HepG2 (cell line): Measurements from ENCODE around the gene UPB1. TPM values are rescaled to one million over a fixed set of nuclear protein-coding genes. Genes with fewer than 3 reads are reported as not detected.

Experiments
- ATAC-seq: fragments of 200-7000 bp; cut with Tn5 transposase; 3 replicates; pipeline ENCODE4 v1.9.1; 2020; ENCODE audit warnings: mild to moderate bottlenecking, moderate library complexity
- BruUV-seq: library from RNA; stranded (reverse); fragments of 400-500 nt; replicated peaks from 2 replicates; lab custom pipeline; 2021; lab: Mats Ljungman, UMichigan
- CTCF ChIA-PET: fragments of 300-600 bp; formaldehyde crosslinking; extraction: SDS; loops from one replicate; lab custom pipeline; 2021; ENCODE audit warnings: low total read pairs, inconsistent platforms, low intra/inter-chr PET ratio; lab: Yijun Ruan, JAX
- POLR2A ChIA-PET: fragments of 350-600 bp; sonication (Branson Sonifier 250); formaldehyde crosslinking; loops from one replicate; lab custom pipeline; 2020; ENCODE audit warnings: antibody characterized with exemption, inconsistent platforms; lab: Yijun Ruan, JAX
- DNase-seq: peaks from one replicate; pipeline ENCODE4 v3.0.0-alpha.2; 2015; ENCODE audit warnings: low spot score
- FAIRE-seq: peaks from 3 replicates; lab custom pipeline; 2011; peaks lifted over from hg19 to GRCh38; lab: Jason Lieb, UNC
- H2AFZ ChIP-seq: one replicate; pipeline ENCODE4 v1.6.1; 2011; ENCODE audit warnings: low read length, inconsistent platforms
- H3K27ac ChIP-seq: fragments of 300-600 bp; 3 replicates; pipeline ENCODE4 v1.8.0; 2011; ENCODE audit warnings: mixed run types, mild to moderate bottlenecking, mixed read lengths, low read length, inconsistent platforms; ENCODE audit not compliant: insufficient read depth; ENCODE audit errors: extremely low read length
- H3K27me3 ChIP-seq, 2 experiments: fragments of 200-600 bp in 1 of 2; 2 replicates in 1 of 2; 3 replicates in 1 of 2; pipeline versions ENCODE4 v1.6.0 to v1.8.0; 2011; ENCODE audit warnings: low read length in 2 of 2, mild to moderate bottlenecking in 2 of 2, moderate library complexity in 2 of 2, inconsistent platforms in 1 of 2; ENCODE audit not compliant: insufficient read depth in 2 of 2, control insufficient read depth in 1 of 2
- H3K36me3 ChIP-seq, 2 experiments: fragments of 200-600 bp in 1 of 2; replicated peaks in 1 of 2; 2 replicates in 1 of 2; 3 replicates in 1 of 2; pipeline versions ENCODE4 v1.5.1 to v1.8.0; 2011; ENCODE audit warnings: low read length in 2 of 2, inconsistent platforms in 1 of 2; ENCODE audit not compliant: insufficient read depth in 2 of 2, control insufficient read depth in 1 of 2
- H3K4me1 ChIP-seq: 2 replicates; pipeline ENCODE4 v1.5.1; 2012; ENCODE audit warnings: low read length, inconsistent platforms; ENCODE audit not compliant: insufficient read depth
- H3K4me2 ChIP-seq: 2 replicates; pipeline ENCODE4 v1.6.0; 2011; ENCODE audit warnings: low read depth, low read length, inconsistent platforms
- H3K4me3 ChIP-seq, 3 experiments: fragments of 200-600 bp in 1 of 3; sonication (generic), shearing (Covaris generic) in 1 of 3; replicated peaks in 1 of 3; 2 replicates each; pipeline ENCODE4 v1.5.1; 2011 to 2016; ENCODE audit warnings: low read length in 3 of 3, inconsistent platforms in 2 of 3, low read depth in 2 of 3, mild to moderate bottlenecking in 2 of 3, control low read depth in 1 of 3, mixed read lengths in 1 of 3; ENCODE audit not compliant: insufficient read depth in 1 of 3
- H3K79me2 ChIP-seq: one replicate; pipeline ENCODE4 v1.6.1; 2011; ENCODE audit warnings: low read length, inconsistent platforms; ENCODE audit not compliant: insufficient read depth
- H3K9ac ChIP-seq: 2 replicates; pipeline ENCODE4 v1.6.0; 2011; ENCODE audit warnings: mild to moderate bottlenecking, low read depth, low read length, inconsistent platforms; ENCODE audit not compliant: insufficient read depth
- H3K9me3 ChIP-seq: 2 replicates; pipeline ENCODE4 v1.5.1; 2012; ENCODE audit warnings: mild to moderate bottlenecking, low read length
- H4K20me1 ChIP-seq: 2 replicates; pipeline ENCODE4 v1.6.0; 2011; ENCODE audit warnings: inconsistent platforms, mild to moderate bottlenecking, low read length, moderate library complexity; ENCODE audit not compliant: insufficient read depth
- BORCS8-MEF2B ChIP-seq: sonication (generic); formaldehyde crosslinking; IDR thresholded peaks from 2 replicates; pipeline ENCODE4 v1.8.0; 2022; ENCODE audit warnings: mild to moderate bottlenecking, missing genetic modification reagents
- HNRNPK ChIP-seq: fragments of 200-400 bp; formaldehyde crosslinking; IDR thresholded peaks from 2 replicates; pipeline ENCODE4 v1.6.1; 2018; ENCODE audit warnings: low read length, low read depth, moderate library complexity, mild to moderate bottlenecking; ENCODE audit not compliant: poor library complexity, severe bottlenecking
- SIN3A ChIP-seq: IDR thresholded peaks from 2 replicates; pipeline ENCODE4 v1.6.1; 2011; ENCODE audit warnings: low read depth, mild to moderate bottlenecking, control low read depth, low read length, borderline replicate concordance
- SMC3 ChIP-seq: IDR thresholded peaks from 2 replicates; pipeline ENCODE4 v1.6.1; 2011; ENCODE audit warnings: low read length, improper control_type of control experiment
- TGIF2 ChIP-seq: IDR thresholded peaks from 2 replicates; pipeline ENCODE4 v1.6.1; 2016; ENCODE audit warnings: control low read depth, missing compliant biosample characterization
- ZBTB2 ChIP-seq: sonication (generic); formaldehyde crosslinking; IDR thresholded peaks from 2 replicates; pipeline ENCODE4 v1.8.0; 2022; ENCODE audit warnings: low read depth, missing genetic modification reagents
- ZNF629 ChIP-seq: sonication (generic); formaldehyde crosslinking; conservative IDR thresholded peaks from 2 replicates; pipeline ENCODE4 v1.5.0; 2020; ENCODE audit warnings: missing genetic modification reagents
- WGBS: methylation state at CpG from one replicate; pipeline ENCODE4 v1.1.6; 2017; ENCODE audit warnings: low lambda C conversion rate; 5-methylcytosine and 5-hydroxymethylcytosine counted together
- in situ Hi-C: cut with HindIII; loops from 2 replicates; pipeline ENCODE4 v1.10.0; 2017; ENCODE audit warnings: low pct_unique_long_range_greater_than_20kb; ENCODE audit not compliant: extremely low pct_ligation_motif_present
- intact Hi-C: fragments of 100-400 bp; cut with micrococcal nuclease; formaldehyde crosslinking; loops from one replicate; pipeline ENCODE4 v1.10.0; 2022; ENCODE audit not compliant: unreplicated experiment
- polyA plus RNA-seq, 8 experiments: library from polyadenylated mRNA; depleted of rRNA in 3 of 8; stranded (reverse) in 7 of 8; unstranded in 1 of 8; fragments of >200 nt; fragmentation: Illumina TruSeq in 4 of 8; extraction: Trizol in 4 of 8; gene quantifications; 2 replicates each; pipeline versions ENCODE4 v1.2.1 to v1.2.3, GENCODE V29; 2011 to 2016; ENCODE audit warnings: low read depth in 4 of 8, missing spikeins in 1 of 8, mixed read lengths in 1 of 8; ENCODE audit not compliant: insufficient read depth in 1 of 8
- total RNA-seq, 5 experiments: library from RNA; depleted of rRNA; stranded (reverse); fragments of >200 nt; fragmentation: Illumina TruSeq; extraction: Trizol; gene quantifications; 2 replicates each; pipeline ENCODE4 v1.2.3, GENCODE V29; 2016; ENCODE audit warnings: low read depth in 1 of 5

The UPB1 gene
- total and polyA plus RNA-seq, 2 of the 13 experiments (the other 11 are each of a cell fraction or from before 2014, with no cell fraction given): 0.38 to 1.2 TPM

DNA sequence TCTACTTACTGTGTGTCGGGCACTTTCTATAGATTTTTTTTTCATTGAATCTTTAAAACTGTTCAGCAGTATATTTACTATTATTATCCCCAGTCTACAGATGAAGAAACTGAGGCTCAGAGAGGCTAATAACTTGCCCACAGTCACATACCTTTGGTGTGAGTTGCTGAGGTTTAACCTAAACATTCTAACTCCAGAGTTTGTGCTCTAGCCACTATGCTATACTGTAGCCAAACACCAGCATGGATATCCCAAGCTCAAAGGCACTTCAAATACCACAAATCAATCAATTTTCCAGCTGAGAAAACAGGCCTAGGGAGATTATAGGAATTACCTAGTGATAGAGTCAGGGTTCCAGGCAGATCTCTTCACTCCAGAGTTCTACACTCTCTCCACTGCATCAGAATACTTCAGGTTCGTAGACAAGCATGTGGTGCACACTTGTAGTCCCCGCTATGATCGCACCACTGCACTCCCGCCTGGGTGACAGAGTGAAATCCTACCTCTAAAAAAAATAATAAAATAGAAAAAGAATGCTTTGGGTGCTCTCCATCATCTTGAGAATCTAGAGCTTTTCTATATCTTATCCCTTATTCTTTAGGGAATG, 20.4 kb upstream of the UPB1 start:
- Histone ChIP-seq H3K4me3 (no peak overlapping the region), H3K27ac (no peak overlapping the region), H3K9ac (no peak overlapping the region), H3K4me2 (no peak overlapping the region; the same call in 1 of the 2 replicates), H3K36me3 (no peaks in the 10 kb centered on the region), H3K27me3 (no peaks in the 10 kb centered on the region), H2AFZ (no peak overlapping the region), H3K4me1 (peaks cover 31% of the 10 kb centered on the region), H3K9me3 (no peaks in the 10 kb centered on the region), H4K20me1 (no peaks in the 10 kb centered on the region), H3K79me2 (no peaks in the 10 kb centered on the region)
- 82% methylated on average over 5 of the region's 5 CpGs for WGBS
- TF ChIP-seq SMC3 (no peak), ZNF629 (CRISPR knock-in tag) (peak; percentile 73)
- in situ Hi-C loops (no loop called here), intact Hi-C loops (no loop called here)
- BruUV-seq: no TSS peak
- CTCF ChIA-PET: no interaction called here
- FAIRE-seq: no peak
- no peak for DNase-seq
- POLR2A ChIA-PET: interaction anchor here (0.9 to 1.4 kb wide), 5 partner anchors 8 to 67 kb away, joined by 3 read pairs; no protein-coding TSS in a partner anchor
- no peak for ATAC-seq

DNA sequence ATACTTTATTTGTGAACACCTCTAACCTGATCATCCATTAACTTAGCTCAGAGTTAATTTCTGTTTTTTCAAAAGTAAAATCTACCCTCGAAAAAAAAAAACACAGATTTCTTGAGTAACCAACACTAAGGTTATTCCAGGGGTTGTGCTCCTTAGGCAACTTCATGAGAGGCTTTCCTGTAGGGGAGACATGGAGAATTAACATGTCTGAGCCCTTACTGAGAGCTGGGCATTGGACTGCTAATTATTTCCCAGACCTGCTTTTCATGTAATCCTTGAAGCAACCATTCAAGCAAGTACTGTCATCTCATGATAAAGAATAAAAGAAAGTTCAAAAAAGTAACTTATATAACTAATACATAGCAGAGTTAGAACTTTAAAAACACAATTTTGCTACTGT, 13.5 kb upstream of the UPB1 start:
- ATAC-seq (no peak), FAIRE-seq (no peak), DNase-seq (no peak)
- Histone ChIP-seq H3K4me2 (no peak overlapping the region), H3K27me3 (no peaks in the 10 kb centered on the region), H3K9ac (no peak overlapping the region), H2AFZ (no peak overlapping the region), H3K9me3 (no peaks in the 10 kb centered on the region), H3K4me3 (no peak overlapping the region), H4K20me1 (no peaks in the 10 kb centered on the region), H3K4me1 (peaks cover 65% of the 10 kb centered on the region), H3K79me2 (no peaks in the 10 kb centered on the region), H3K27ac (no peak overlapping the region), H3K36me3 (no peaks in the 10 kb centered on the region)
- WGBS: 7% methylated on average over 1 of the region's 1 CpG
- intact Hi-C loops (no loop called here), in situ Hi-C loops (no loop called here)
- ChIA-PET POLR2A (interaction anchor here (0.8 to 1.4 kb wide), 2 partner anchors 21 to 25 kb away, joined by 3 to 4 read pairs; no protein-coding TSS in a partner anchor), CTCF (no interaction called here)
- TF ChIP-seq SIN3A (no peak), HNRNPK (no peak), BORCS8-MEF2B (no peak), TGIF2 (CRISPR knock-in tag) (no peak), ZBTB2 (CRISPR knock-in tag) (no peak)
- no TSS peak for BruUV-seq
